ENCODE data around the gene MVB12B.

Gene MVB12B

GRCh38 chr9:126386776-126387175 lies 60.1 kb downstream of the MVB12B start:
- DNase-seq = no peak

DNA sequence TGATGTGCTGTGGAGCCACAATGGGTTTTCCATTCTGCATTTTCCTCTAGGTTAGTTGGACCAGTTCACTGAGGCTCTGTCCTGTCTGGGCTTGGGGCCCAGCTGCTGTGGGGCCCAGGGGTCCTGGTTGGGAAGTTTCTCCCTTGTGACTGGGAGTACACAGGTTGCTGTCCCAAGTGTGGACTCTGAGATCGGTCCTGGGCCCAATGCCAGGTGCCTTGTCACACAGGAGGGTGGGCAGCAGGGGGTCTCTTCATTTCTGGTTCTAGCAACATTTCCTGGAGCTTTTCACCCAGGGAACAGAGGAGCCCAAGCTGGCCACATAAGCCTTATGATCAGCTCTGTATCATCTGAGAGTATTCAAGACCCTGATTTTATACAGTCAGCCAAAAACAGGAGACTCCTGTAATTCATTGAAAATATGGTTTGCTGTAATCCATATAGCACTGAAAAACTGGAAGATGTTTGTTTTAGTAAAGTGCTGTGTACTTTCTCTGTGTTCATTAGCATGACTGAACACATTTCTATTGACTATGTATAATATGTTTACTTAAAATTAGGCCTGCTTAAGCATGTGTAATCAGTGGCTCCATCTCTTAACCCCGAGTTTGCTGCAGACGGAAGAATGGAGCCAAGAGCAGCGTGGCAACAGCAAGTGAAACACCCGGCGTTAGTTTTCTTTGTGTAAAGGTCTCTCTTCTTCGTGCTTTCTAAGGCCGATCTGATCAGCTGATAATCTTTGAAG lies 62.5 kb downstream of the MVB12B start:
- DNase-seq = no peak

GRCh38 chr9:126389992-126390391 lies 63.4 kb downstream of the MVB12B start:
- DNase-seq = no peak

DNA sequence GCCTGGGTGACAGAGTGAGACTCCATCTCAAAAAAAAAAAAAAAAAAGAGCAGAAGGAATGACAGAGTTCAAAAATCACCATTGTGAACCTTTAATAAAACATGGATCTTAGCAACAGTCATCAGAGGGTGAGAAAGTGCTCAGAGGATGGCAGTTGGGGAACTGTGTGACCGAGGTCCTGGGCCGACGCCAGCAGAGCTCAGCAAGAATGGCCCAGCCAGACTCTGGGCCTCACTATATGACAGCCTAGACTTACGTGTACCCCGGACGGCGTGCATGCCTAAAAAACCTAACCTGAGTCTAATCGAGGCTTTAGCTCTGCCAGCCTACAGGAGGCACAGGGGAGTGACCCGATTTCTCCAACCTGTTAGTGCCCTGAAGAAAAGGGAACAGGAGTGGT lies 64.3 kb downstream of the MVB12B start:
- DNase-seq = no peak

- no peak for DNase-seq
Measured at GRCh38 chr9:126391713-126392661, 65.4 kb downstream of the MVB12B start.

- no peak for DNase-seq
Measured at GRCh38 chr9:126392662-126393371, 66.2 kb downstream of the MVB12B start.

DNA sequence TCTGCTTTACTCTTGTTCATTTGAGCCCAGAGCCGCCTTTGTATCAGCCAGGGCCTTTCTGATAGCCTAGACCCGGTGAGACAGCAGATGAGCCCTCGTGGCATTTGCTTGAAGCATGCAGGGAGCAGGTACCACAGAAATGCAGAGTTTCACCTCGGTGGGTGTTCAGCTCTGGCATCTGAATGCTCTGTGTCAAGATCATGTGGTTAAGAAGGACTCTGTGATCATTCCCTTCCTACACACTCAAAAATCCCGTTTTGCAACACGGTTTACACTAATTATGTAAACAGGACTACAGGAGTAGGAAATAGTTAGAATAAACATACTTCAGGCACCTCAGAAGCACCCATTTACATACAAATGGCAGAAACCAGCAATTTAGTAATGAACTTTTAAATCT lies 67.2 kb downstream of the MVB12B start:
- DNase-seq = no peak

- no peak for DNase-seq
Measured at GRCh38 chr9:126394802-126395201, 68.2 kb downstream of the MVB12B start.

DNA sequence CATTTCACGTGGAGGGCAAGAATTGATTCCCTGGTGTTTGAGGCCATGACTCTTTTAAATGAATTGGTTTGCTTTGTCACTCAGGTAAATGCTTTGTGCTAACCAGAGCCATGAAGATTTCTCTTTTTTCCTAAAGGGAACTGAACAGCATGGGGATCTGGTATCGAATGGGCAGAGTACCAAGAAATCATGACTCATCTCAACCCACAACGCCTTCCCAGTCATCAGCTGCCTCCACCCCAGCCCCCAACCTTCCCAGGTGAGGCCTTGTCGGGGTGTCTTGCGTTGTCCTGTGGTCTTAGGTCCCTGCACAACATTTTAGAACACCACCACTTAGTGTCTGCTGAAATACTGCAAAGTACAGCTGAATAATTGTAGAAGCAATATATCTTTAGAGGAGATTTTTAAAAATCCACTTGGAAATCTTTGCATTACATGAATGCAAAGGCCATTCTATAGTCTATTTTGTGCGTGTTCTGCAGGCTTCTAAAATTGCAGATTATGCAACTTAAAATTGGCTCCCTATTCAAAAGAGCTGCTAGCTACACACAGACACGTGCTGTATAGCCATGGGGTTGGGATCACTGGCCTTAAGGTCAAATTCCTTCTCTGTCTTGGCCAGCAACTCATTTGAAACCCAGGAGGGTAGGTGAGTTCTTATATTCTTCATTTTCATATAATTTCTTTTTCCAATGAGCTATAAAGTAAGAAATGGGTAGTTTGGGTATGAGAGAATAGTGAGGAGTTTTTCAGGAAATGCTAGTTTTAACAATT lies 69.0 kb downstream of the MVB12B start:
- no peak for DNase-seq

DNA sequence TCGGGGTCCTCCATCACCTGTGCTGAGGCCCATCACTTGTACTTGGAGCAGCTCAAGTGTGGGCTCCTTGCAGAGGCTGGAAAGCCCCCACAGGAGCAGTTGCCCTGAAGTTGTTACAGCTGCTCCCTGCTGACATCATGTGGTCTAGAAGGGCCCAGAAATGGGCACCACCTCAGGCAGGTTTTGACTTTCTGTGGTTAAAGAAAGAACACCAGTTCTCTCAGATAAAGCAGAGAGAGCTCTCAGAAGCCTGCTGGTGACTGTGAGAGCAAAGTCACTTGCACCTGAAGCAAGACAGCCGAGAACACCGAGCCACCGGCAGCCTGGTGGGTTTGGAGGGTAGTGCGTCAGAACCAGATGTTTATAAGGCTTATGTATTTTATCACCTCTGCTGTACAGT lies 70.4 kb downstream of the MVB12B start:
- DNase-seq = no peak

DNA sequence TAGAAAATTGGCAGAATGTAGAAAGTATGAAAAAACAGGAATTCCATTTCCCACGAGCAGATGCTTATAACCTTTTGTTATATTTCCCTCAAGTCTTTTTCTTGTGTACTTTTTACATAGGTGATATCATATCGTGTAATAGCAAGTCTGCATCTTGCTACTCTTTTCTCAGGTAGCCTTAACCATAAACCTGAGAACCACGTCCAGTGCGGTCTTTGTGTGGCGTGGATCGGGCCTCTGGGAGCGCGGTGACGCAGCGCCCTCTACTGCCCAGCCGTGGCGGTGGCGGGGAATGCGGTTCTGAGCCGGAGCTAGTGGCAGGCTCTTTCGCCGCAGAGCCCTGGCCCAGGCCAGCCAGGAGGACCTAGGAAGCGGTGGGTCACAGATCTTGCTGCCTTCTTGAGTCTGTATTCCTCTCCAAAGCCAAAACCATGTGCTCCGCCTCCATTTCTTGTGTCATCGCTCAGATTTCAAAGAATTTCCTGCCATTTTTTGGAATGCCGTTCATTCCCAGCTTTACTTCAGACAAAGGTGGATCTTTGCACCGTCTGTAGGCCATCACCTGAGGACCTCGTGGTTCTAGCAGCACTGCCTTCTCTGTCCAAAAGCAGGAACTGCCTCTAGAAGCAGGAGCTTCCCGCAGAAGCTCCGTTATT lies 71.9 kb downstream of the MVB12B start:
- DNase-seq = no peak

- no peak for DNase-seq
Measured at GRCh38 chr9:126399251-126399650, 72.6 kb downstream of the MVB12B start.

GRCh38 chr9:126399789-126400188 lies 73.2 kb downstream of the MVB12B start:
- no peak for DNase-seq

DNA sequence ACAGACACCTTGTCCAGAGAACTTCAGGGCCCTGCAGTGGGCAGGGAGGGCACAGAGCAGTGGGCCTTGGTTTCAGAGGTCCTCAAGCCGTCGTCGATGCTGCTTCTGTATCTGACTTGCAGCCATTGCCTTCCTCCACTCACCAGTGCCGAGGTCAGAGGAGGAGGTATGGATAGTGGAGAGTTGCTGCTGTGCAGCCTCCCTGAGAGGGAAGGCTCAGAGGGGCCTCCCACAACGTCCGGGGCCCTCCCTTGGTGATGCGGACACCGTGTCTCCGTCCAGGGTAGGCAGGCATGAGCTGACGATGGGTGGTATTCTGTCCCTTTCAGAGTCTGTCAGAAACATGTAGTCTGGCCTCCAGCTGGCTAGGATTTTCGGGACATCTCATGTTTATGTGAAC lies 73.9 kb downstream of the MVB12B start:
- DNase-seq = no peak

GRCh38 chr9:126401107-126401506 lies 74.5 kb downstream of the MVB12B start:
- DNase-seq = no peak

GRCh38 chr9:126401581-126401980 lies 75.0 kb downstream of the MVB12B start:
- DNase-seq = no peak

- DNase-seq = no peak
Measured at GRCh38 chr9:126403397-126403796, 76.8 kb downstream of the MVB12B start.

GRCh38 chr9:126404459-126404858 lies 77.8 kb downstream of the MVB12B start:
- no peak for DNase-seq

GRCh38 chr9:126406075-126406667 lies 79.5 kb downstream of the MVB12B start:
- no peak for DNase-seq

GRCh38 chr9:126407114-126407870 lies 80.7 kb downstream of the MVB12B start:
- DNase-seq = no peak

DNA sequence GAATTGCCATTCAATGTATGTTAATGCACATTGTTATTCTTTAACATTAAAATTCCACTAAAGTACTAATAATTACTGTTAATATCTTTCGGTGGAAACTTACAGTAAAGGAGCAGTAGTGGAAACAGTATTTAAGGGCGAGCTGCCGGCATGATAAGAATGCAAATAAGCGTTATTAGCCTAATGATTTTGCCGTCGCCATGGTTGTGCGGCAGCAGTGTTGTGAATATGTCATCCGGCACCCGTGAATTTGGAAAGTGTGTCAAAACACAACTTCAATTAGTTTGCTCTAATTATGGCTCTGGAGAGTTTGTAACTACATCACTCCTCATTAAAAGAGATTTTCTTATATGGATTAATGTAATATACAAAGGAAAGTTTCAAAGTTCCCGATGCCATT lies 81.4 kb downstream of the MVB12B start:
- DNase-seq = no peak
